ENCODE measurements around the gene COQ4.

The COQ4 gene

GRCh38 chr9:128309551-128309950 is 13.1 kb upstream of the COQ4 start:
- TF ChIP-seq EZH2phosphoT487 (IDR thresholded peaks at IDR 0.05; ENCODE audit: low read depth) (no peak), CTCF (IDR thresholded peaks at IDR 0.05; ENCODE audit: low read depth, low read length) (no peak)
- no peaks in the 10 kb centered on the region for H4K20me1 ChIP-seq (ENCODE audit: insufficient read depth, low read length)
- no peaks in the 10 kb centered on the region for H3K9me3 ChIP-seq (ENCODE audit: insufficient read depth, low read length)
- H3K36me3 ChIP-seq (replicated peaks; ENCODE audit: low read depth, low read length), result peaks cover 18% of the 10 kb centered on the region
- no peak overlapping the region for H3K4me3 ChIP-seq (ENCODE audit: low read length)
- H2AFZ ChIP-seq (ENCODE audit: low read depth, low read length), result no peak overlapping the region
- H3K27me3 ChIP-seq (ENCODE audit: low read depth, low read length), result no peaks in the 10 kb centered on the region
- H3K4me2 ChIP-seq (ENCODE audit: low read length), result no peak overlapping the region
- no peaks in the 10 kb centered on the region for H3K4me1 ChIP-seq (ENCODE audit: low read length)
- no peaks in the 10 kb centered on the region for H3K79me2 ChIP-seq (ENCODE audit: low read length)
- H3K9ac ChIP-seq (ENCODE audit: low read length), result no peak overlapping the region
- H3K27ac ChIP-seq (ENCODE audit: low read length), result no peak overlapping the region

- Histone ChIP-seq H3K27me3 (ENCODE audit: low read depth, low read length) (no peaks in the 10 kb centered on the region), H3K79me2 (ENCODE audit: low read length) (no peaks in the 10 kb centered on the region), H2AFZ (ENCODE audit: low read depth, low read length) (no peak overlapping the region), H3K4me1 (ENCODE audit: low read length) (no peaks in the 10 kb centered on the region), H4K20me1 (ENCODE audit: insufficient read depth, low read length) (no peaks in the 10 kb centered on the region), H3K4me2 (ENCODE audit: low read length) (no peak overlapping the region), H3K4me3 (ENCODE audit: low read length) (no peak overlapping the region), H3K9me3 (ENCODE audit: insufficient read depth, low read length) (no peaks in the 10 kb centered on the region), H3K36me3 (replicated peaks; ENCODE audit: low read depth, low read length) (peaks cover 25% of the 10 kb centered on the region), H3K27ac (ENCODE audit: low read length) (no peak overlapping the region), H3K9ac (ENCODE audit: low read length) (no peak overlapping the region)
- no peak for TF ChIP-seq EZH2phosphoT487 (IDR thresholded peaks at IDR 0.05; ENCODE audit: low read depth)
- no peak for TF ChIP-seq CTCF (IDR thresholded peaks at IDR 0.05; ENCODE audit: low read depth, low read length)
Observed at GRCh38 chr9:128310461-128310860, 12.2 kb upstream of the COQ4 start.

- H2AFZ ChIP-seq (ENCODE audit: low read depth, low read length), result no peak overlapping the region
- no peaks in the 10 kb centered on the region for H3K27me3 ChIP-seq (ENCODE audit: low read depth, low read length)
- no peak overlapping the region for H3K4me3 ChIP-seq (ENCODE audit: low read length)
Observed at GRCh38 chr9:128314697-128315096, 7.9 kb upstream of the COQ4 start.

GRCh38 chr9:128316421-128316820 is 6.2 kb upstream of the COQ4 start:
- H3K9me3 ChIP-seq (ENCODE audit: insufficient read depth, low read length), result no peaks in the 10 kb centered on the region
- H3K27me3 ChIP-seq (ENCODE audit: low read depth, low read length), result no peaks in the 10 kb centered on the region
- H3K36me3 ChIP-seq (replicated peaks; ENCODE audit: low read depth, low read length), result peaks cover 16% of the 10 kb centered on the region
- no peak overlapping the region for H3K4me2 ChIP-seq (ENCODE audit: low read length)
- no peak overlapping the region for H2AFZ ChIP-seq (ENCODE audit: low read depth, low read length)
- H3K4me3 ChIP-seq (ENCODE audit: low read length), result no peak overlapping the region
- TF ChIP-seq EZH2phosphoT487 (IDR thresholded peaks at IDR 0.05; ENCODE audit: low read depth) (no peak), CTCF (IDR thresholded peaks at IDR 0.05; ENCODE audit: low read depth, low read length) (no peak)
- no peaks in the 10 kb centered on the region for H4K20me1 ChIP-seq (ENCODE audit: insufficient read depth, low read length)
- peaks cover 3% of the 10 kb centered on the region for H3K4me1 ChIP-seq (ENCODE audit: low read length)
- no peak overlapping the region for H3K27ac ChIP-seq (ENCODE audit: low read length)
- no peak overlapping the region for H3K9ac ChIP-seq (ENCODE audit: low read length)
- peaks cover 5% of the 10 kb centered on the region for H3K79me2 ChIP-seq (ENCODE audit: low read length)

More at GRCh38 chr9:128314697-128315096, 7.9 kb upstream of the COQ4 start:
- H3K4me1 ChIP-seq (ENCODE audit: low read length), result no peaks in the 10 kb centered on the region
- no peak overlapping the region for H3K9ac ChIP-seq (ENCODE audit: low read length)
- no peaks in the 10 kb centered on the region for H3K79me2 ChIP-seq (ENCODE audit: low read length)
- no peak overlapping the region for H3K4me2 ChIP-seq (ENCODE audit: low read length)
- H3K27ac ChIP-seq (ENCODE audit: low read length), result no peak overlapping the region
- peaks cover 25% of the 10 kb centered on the region for H3K36me3 ChIP-seq (replicated peaks; ENCODE audit: low read depth, low read length)
- no peaks in the 10 kb centered on the region for H4K20me1 ChIP-seq (ENCODE audit: insufficient read depth, low read length)
- no peak for TF ChIP-seq CTCF (IDR thresholded peaks at IDR 0.05; ENCODE audit: low read depth, low read length)
- TF ChIP-seq EZH2phosphoT487 (IDR thresholded peaks at IDR 0.05; ENCODE audit: low read depth), result no peak
- H3K9me3 ChIP-seq (ENCODE audit: insufficient read depth, low read length), result no peaks in the 10 kb centered on the region

Measured in OCI-LY3 (cell line).